A673 (cell line): Measurements from ENCODE around the gene ADGRA1. TPM values are rescaled to one million over a fixed set of nuclear protein-coding genes. Genes with fewer than 3 reads are reported as not detected.
A peak's percentile ranks its signal among the peaks of the same experiment; 100 is the strongest.

ENCODE experiments used
- BruUV-seq: library from RNA; stranded (reverse); fragments of 400-500 nt; replicated peaks from 2 replicates; lab custom pipeline; 2021; lab: Mats Ljungman, UMichigan
- CTCF ChIA-PET: fragments of 300-600 bp; sonication (Branson Sonifier 250); formaldehyde crosslinking; loops from one replicate; lab custom pipeline; 2022; ENCODE audit warnings: antibody characterized with exemption; lab: Charles Lee
- POLR2A ChIA-PET: fragments of 300-600 bp; sonication (Branson Sonifier 250); formaldehyde crosslinking; loops from one replicate; lab custom pipeline; 2022; ENCODE audit warnings: antibody characterized with exemption; ENCODE audit not compliant: low non-redundant PET; lab: Charles Lee
- DNase-seq: peaks from one replicate; pipeline ENCODE4 v3.0.0-alpha.2; 2015; ENCODE audit warnings: low spot score
- H3K27ac ChIP-seq: fragments of 200-600 bp; sonication (generic); 2 replicates; pipeline ENCODE4 v1.5.1; 2016; ENCODE audit warnings: mixed run types, low read depth, mild to moderate bottlenecking, mixed read lengths, antibody characterized with exemption, low read length; ENCODE audit not compliant: poor library complexity, severe bottlenecking
- H3K27me3 ChIP-seq: fragments of 200-600 bp; sonication (generic); replicated peaks from 2 replicates; pipeline ENCODE4 v1.6.1; 2017; ENCODE audit warnings: mixed run types, low read depth, mild to moderate bottlenecking, mixed read lengths, antibody characterized with exemption, low read length; ENCODE audit not compliant: insufficient read depth, poor library complexity
- H3K36me3 ChIP-seq: fragments of 200-600 bp; sonication (generic); 2 replicates; pipeline ENCODE4 v1.6.1; 2016; ENCODE audit warnings: mixed run types, mild to moderate bottlenecking, mixed read lengths, antibody characterized with exemption, low read length; ENCODE audit not compliant: insufficient read depth, poor library complexity, severe bottlenecking
- H3K4me1 ChIP-seq: fragments of 200-600 bp; sonication (generic); 2 replicates; pipeline ENCODE4 v1.6.1; 2017; ENCODE audit warnings: mixed run types, mild to moderate bottlenecking, mixed read lengths, antibody characterized with exemption, low read length; ENCODE audit not compliant: insufficient read depth, poor library complexity, severe bottlenecking
- H3K4me3 ChIP-seq: fragments of 200-600 bp; sonication (generic); 2 replicates; pipeline ENCODE4 v1.5.1; 2016; ENCODE audit warnings: low read depth, mixed run types, mild to moderate bottlenecking, mixed read lengths, low read length; ENCODE audit not compliant: poor library complexity, severe bottlenecking
- H3K9me3 ChIP-seq: fragments of 200-600 bp; sonication (generic); 2 replicates; pipeline ENCODE4 v1.6.1; 2016; ENCODE audit warnings: mixed run types, low read depth, mild to moderate bottlenecking, mixed read lengths, antibody characterized with exemption, low read length; ENCODE audit not compliant: poor library complexity, severe bottlenecking
- EZH2 ChIP-seq: fragments of 200-600 bp; sonication (generic); IDR thresholded peaks from 2 replicates; pipeline ENCODE4 v1.6.1; 2017; ENCODE audit warnings: borderline replicate concordance, low read depth, mild to moderate bottlenecking, mixed read lengths, antibody characterized with exemption, low read length; ENCODE audit not compliant: poor library complexity, severe bottlenecking
- intact Hi-C: fragments of 100-400 bp; cut with micrococcal nuclease; formaldehyde crosslinking; loops from one replicate; pipeline ENCODE4 v1.10.0; 2022; ENCODE audit not compliant: unreplicated experiment
- total RNA-seq: library from RNA; stranded (reverse); gene quantifications from 2 replicates; pipeline ENCODE4 v1.2.3, GENCODE V29; 2021
- TF ChIP-seq, protein P1 (sequence below): fragments of 300-800, 200-600 bp; sonication (generic); conservative IDR thresholded peaks from 2 replicates; pipeline ENCODE4 v1.5.1; 2017; ENCODE audit warnings: low read depth, mild to moderate bottlenecking, antibody characterized with exemption, low read length, moderate library complexity, mixed read lengths

ADGRA1 gene
- total RNA-seq, 1 experiment from 2014 or later: 0.82 TPM

DNA sequence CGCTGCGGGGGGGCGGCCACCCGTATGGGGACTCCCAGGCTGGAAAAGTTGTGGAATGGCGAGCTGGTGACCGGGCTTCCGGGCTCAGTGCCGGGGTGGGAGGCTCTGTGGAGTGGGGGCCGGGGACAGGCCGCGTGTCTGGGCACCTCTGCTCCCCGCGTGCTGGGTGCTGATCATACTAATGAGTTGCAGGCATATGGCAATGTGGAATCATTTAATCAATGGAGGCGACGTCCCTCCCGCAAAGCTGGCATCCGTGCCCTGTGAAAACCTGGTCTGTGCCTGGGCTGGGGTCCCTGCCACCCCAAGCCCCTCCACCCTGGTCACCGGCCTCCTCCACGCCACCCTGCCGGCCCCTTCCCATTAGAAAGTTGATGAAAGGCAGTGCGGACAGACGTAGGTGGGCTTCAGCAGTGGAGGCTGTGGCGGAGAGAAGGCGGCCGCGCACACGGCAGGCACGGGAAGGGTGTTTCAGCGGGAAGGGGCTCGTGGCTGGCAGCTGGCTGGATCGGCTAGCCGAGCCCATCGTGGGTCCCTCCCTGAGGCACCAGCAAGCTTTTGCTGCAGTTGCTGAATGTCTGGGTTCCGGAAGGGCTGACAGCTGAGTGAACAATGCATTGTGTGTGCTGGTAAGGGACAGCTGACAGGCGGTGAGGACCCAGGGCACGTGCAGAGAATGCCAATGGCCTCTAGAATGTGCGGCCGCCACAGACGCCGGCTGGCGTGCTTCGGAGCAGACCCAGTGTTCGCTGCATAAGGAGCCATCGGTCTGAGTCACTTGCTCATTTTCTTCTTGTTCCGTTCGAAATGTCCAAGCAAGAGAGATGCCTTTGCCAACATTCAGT, 1.5 kb downstream of the ADGRA1 start:
- Histone ChIP-seq H3K4me1 (no peaks in the 10 kb centered on the region), H3K4me3 (peak overlapping the region; percentile 38), H3K27ac (no peak overlapping the region), H3K27me3 (peaks cover 38% of the 10 kb centered on the region), H3K9me3 (no peaks in the 10 kb centered on the region), H3K36me3 (no peaks in the 10 kb centered on the region)
- BruUV-seq: no TSS peak
- ChIA-PET CTCF (no interaction called here), POLR2A (no interaction called here)
- intact Hi-C loops: no loop called here
- DNase-seq: no peak
- no peak for TF ChIP-seq EZH2
- TF ChIP-seq, protein P1, sequence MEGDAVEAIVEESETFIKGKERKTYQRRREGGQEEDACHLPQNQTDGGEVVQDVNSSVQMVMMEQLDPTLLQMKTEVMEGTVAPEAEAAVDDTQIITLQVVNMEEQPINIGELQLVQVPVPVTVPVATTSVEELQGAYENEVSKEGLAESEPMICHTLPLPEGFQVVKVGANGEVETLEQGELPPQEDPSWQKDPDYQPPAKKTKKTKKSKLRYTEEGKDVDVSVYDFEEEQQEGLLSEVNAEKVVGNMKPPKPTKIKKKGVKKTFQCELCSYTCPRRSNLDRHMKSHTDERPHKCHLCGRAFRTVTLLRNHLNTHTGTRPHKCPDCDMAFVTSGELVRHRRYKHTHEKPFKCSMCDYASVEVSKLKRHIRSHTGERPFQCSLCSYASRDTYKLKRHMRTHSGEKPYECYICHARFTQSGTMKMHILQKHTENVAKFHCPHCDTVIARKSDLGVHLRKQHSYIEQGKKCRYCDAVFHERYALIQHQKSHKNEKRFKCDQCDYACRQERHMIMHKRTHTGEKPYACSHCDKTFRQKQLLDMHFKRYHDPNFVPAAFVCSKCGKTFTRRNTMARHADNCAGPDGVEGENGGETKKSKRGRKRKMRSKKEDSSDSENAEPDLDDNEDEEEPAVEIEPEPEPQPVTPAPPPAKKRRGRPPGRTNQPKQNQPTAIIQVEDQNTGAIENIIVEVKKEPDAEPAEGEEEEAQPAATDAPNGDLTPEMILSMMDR: no peak

DNA sequence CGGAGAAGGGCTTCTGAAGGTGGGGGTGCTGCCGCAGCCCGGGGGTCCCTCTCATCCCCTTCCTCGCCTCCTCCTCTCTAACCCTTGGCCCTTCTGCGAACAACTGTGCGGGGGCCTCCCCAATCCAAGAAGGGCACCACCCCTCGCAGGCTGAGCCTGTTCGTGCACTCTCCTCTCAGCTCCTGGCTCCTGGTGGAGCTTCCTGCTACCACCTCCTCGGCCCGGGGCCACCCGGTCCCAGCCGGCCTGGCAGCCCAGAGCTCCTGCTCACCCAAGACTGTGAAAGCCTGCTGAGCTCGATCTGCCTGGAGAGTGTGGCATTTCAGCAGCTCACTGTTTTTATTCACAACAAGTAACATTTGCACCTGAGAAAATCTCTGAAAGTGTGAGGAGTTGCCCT, 2.4 kb downstream of the ADGRA1 start:
- H3K36me3 ChIP-seq: no peaks in the 10 kb centered on the region
- peaks cover 38% of the 10 kb centered on the region for H3K27me3 ChIP-seq
- intact Hi-C loops: no loop called here
- ChIA-PET POLR2A (no interaction called here), CTCF (no interaction called here)
- H3K27ac ChIP-seq: no peak overlapping the region
- no peak overlapping the region for H3K4me3 ChIP-seq
- TF ChIP-seq EZH2: no peak
- TF ChIP-seq, protein P1: no peak
- H3K9me3 ChIP-seq: no peaks in the 10 kb centered on the region
- no peak for DNase-seq
- no TSS peak for BruUV-seq
- no peaks in the 10 kb centered on the region for H3K4me1 ChIP-seq

DNA sequence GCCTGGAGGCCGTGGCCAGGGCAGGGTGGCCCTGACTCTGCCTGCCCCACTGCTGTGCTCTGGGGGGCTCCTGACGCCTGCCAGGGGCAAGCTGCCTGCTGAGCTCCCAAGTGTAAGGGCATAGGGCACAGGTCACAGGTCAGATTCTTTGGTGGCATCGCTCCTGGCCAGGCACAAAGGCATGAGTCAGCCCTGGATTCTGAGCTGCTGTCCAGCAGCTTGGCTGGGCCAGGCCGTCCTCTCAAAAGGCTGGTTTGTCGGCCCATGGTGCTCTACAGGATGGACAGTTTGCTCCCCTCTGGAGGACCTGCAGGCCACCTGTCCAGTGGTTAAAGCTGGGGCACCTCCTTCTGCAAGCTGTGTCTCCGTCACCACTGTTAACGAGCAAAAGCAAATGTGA, 2.9 kb downstream of the ADGRA1 start:
- Histone ChIP-seq H3K4me3 (no peak overlapping the region), H3K27ac (no peak overlapping the region), H3K9me3 (no peaks in the 10 kb centered on the region), H3K27me3 (peaks cover 38% of the 10 kb centered on the region), H3K36me3 (no peaks in the 10 kb centered on the region), H3K4me1 (no peaks in the 10 kb centered on the region)
- no peak for DNase-seq
- TF ChIP-seq, protein P1: no peak
- no peak for TF ChIP-seq EZH2
- POLR2A ChIA-PET: interaction anchor here (0.6 kb wide), 1 partner anchor 18 kb away, joined by 3 read pairs; no protein-coding TSS in a partner anchor
- CTCF ChIA-PET: no interaction called here
- BruUV-seq: no TSS peak
- intact Hi-C loops: no loop called here
